Activated naive CD4-positive, alpha-beta T cell treated with anti-CD3 and anti-CD28 coated beads, Interleukin-2, amount 10 ng/mL, durations not matched to agents 7 days and 5 days (primary cell): ENCODE results near the gene CAMTA1.

ENCODE experiments used
- CTCF ChIA-PET: fragments of 350-600 bp; sonication (Branson Sonifier 250); formaldehyde crosslinking; loops from one replicate; lab custom pipeline; 2021; ENCODE audit warnings: antibody characterized with exemption; lab: Charles Lee
- DNase-seq: peaks from one replicate; pipeline ENCODE4 v3.0.0-alpha.2; 2020
- H3K27ac Mint-ChIP-seq: one replicate; pipeline ENCODE4 v1.8.0; 2021; ENCODE audit warnings: mild to moderate bottlenecking, moderate library complexity, mixed read lengths
- H3K27me3 Mint-ChIP-seq: one replicate; pipeline ENCODE4 v1.8.0; 2021; ENCODE audit warnings: mild to moderate bottlenecking, mixed read lengths
- H3K36me3 Mint-ChIP-seq: one replicate; pipeline ENCODE4 v1.8.0; 2021; ENCODE audit warnings: mixed read lengths
- H3K4me1 Mint-ChIP-seq: one replicate; pipeline ENCODE4 v1.8.0; 2021; ENCODE audit warnings: mixed read lengths
- H3K4me3 Mint-ChIP-seq: one replicate; pipeline ENCODE4 v1.8.0; 2021; ENCODE audit warnings: mild to moderate bottlenecking, moderate library complexity, mixed read lengths
- H3K9me3 Mint-ChIP-seq: one replicate; pipeline ENCODE4 v1.8.0; 2021; ENCODE audit warnings: mixed read lengths

The CAMTA1 gene

GRCh38 chr1:7420098-7420445 is 634.8 kb downstream of the CAMTA1 start:
- H3K9me3 Mint-ChIP-seq: peaks cover 16% of the 10 kb centered on the region
- no peak overlapping the region for H3K4me3 Mint-ChIP-seq
- no peaks in the 10 kb centered on the region for H3K4me1 Mint-ChIP-seq
- no peak for DNase-seq
- no peaks in the 10 kb centered on the region for H3K27me3 Mint-ChIP-seq
- CTCF ChIA-PET: no interaction called here
- no peak overlapping the region for H3K27ac Mint-ChIP-seq
- no peaks in the 10 kb centered on the region for H3K36me3 Mint-ChIP-seq

DNA sequence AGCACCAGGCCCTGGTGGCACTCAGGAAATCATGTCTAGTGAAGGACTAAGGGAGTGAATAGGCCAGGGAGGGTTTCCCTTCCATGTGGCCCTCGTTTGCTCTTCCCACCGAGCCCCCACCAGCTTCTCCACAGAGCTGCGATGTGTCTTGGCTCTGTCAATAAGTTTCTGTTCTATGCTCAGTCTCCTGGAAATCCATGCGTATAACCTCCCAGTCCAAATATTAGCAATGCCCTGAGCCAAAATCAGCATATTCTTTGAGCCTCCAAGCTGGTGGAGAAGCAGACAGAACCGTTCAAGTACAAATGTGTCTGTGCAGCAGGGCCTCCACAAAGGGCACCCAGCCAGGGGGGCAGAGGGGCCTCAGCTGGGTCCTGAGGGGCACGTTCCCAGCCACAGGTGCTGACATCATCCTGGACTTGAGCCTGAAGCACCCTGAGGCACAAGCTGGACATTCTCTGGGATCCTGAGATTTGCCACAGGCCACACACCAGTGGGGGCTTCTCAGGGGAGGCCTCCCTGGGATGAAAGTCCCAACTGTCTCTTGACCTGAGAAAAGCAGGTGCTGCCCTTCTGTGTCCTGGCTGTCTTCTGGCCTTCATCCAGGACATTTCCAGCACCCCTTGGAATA is 635.3 kb downstream of the CAMTA1 start:
- no peaks in the 10 kb centered on the region for H3K36me3 Mint-ChIP-seq
- H3K27me3 Mint-ChIP-seq: no peaks in the 10 kb centered on the region
- CTCF ChIA-PET: no interaction called here
- H3K4me1 Mint-ChIP-seq: no peaks in the 10 kb centered on the region
- no peak for DNase-seq
- no peak overlapping the region for H3K4me3 Mint-ChIP-seq
- H3K27ac Mint-ChIP-seq: no peak overlapping the region
- peaks cover 16% of the 10 kb centered on the region for H3K9me3 Mint-ChIP-seq

GRCh38 chr1:7421471-7422075 is 636.3 kb downstream of the CAMTA1 start:
- Mint-ChIP-seq H3K9me3 (peaks cover 16% of the 10 kb centered on the region), H3K27me3 (no peaks in the 10 kb centered on the region), H3K4me3 (no peak overlapping the region), H3K36me3 (no peaks in the 10 kb centered on the region), H3K27ac (no peak overlapping the region), H3K4me1 (no peaks in the 10 kb centered on the region)
- no peak for DNase-seq
- CTCF ChIA-PET: no interaction called here

- H3K4me1 Mint-ChIP-seq: no peaks in the 10 kb centered on the region
- no peaks in the 10 kb centered on the region for H3K27me3 Mint-ChIP-seq
- H3K27ac Mint-ChIP-seq: no peak overlapping the region
- DNase-seq: no peak
- H3K4me3 Mint-ChIP-seq: no peak overlapping the region
- no peaks in the 10 kb centered on the region for H3K36me3 Mint-ChIP-seq
- CTCF ChIA-PET: no interaction called here
- H3K9me3 Mint-ChIP-seq: peaks cover 16% of the 10 kb centered on the region
Observed at GRCh38 chr1:7422081-7422480, 636.8 kb downstream of the CAMTA1 start.

- DNase-seq: no peak
- Mint-ChIP-seq H3K36me3 (no peaks in the 10 kb centered on the region), H3K27ac (no peak overlapping the region), H3K27me3 (no peaks in the 10 kb centered on the region), H3K4me1 (no peaks in the 10 kb centered on the region), H3K4me3 (no peak overlapping the region), H3K9me3 (peaks cover 15% of the 10 kb centered on the region)
- CTCF ChIA-PET: no interaction called here
Observed at GRCh38 chr1:7422561-7422960, 637.3 kb downstream of the CAMTA1 start.

GRCh38 chr1:7422966-7423365 is 637.7 kb downstream of the CAMTA1 start:
- Mint-ChIP-seq H3K27ac (no peak overlapping the region), H3K4me3 (no peak overlapping the region), H3K9me3 (peaks cover 11% of the 10 kb centered on the region), H3K27me3 (no peaks in the 10 kb centered on the region), H3K36me3 (no peaks in the 10 kb centered on the region), H3K4me1 (no peaks in the 10 kb centered on the region)
- DNase-seq: no peak
- CTCF ChIA-PET: no interaction called here

GRCh38 chr1:7424352-7424890 is 639.2 kb downstream of the CAMTA1 start:
- no peak for DNase-seq
- Mint-ChIP-seq H3K4me3 (no peak overlapping the region), H3K36me3 (no peaks in the 10 kb centered on the region), H3K9me3 (peaks cover 4% of the 10 kb centered on the region), H3K27me3 (no peaks in the 10 kb centered on the region), H3K27ac (no peak overlapping the region), H3K4me1 (no peaks in the 10 kb centered on the region)
- CTCF ChIA-PET: no interaction called here

DNA sequence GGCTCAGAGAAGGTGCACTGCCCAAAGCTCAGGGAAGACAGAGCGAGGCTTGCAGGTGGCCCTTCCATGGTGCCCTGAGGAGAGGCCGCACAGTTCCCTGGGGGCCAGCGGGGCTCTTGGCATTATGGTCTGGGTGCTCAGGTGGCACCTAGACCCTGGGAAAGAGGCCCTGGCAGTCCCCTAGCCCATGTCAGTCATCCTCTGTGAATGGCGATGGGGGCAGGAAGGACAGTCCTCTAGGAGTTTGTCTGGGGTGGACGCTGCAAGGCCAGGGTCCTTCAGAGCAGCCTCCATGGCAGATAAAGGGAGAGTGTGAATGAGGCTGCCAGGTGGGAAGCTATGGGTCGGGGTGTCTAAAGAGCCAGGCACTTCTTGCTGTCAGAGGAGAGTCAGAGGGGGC is 640.0 kb downstream of the CAMTA1 start:
- DNase-seq: peak; percentile 10
- Mint-ChIP-seq H3K27ac (no peak overlapping the region), H3K4me3 (no peak overlapping the region), H3K27me3 (no peaks in the 10 kb centered on the region), H3K4me1 (no peaks in the 10 kb centered on the region), H3K36me3 (no peaks in the 10 kb centered on the region), H3K9me3 (no peaks in the 10 kb centered on the region)
- CTCF ChIA-PET: no interaction called here

- no peak for DNase-seq
- H3K27me3 Mint-ChIP-seq: no peaks in the 10 kb centered on the region
- no peak overlapping the region for H3K27ac Mint-ChIP-seq
- CTCF ChIA-PET: no interaction called here
- no peaks in the 10 kb centered on the region for H3K36me3 Mint-ChIP-seq
- no peak overlapping the region for H3K4me3 Mint-ChIP-seq
- no peaks in the 10 kb centered on the region for H3K9me3 Mint-ChIP-seq
- H3K4me1 Mint-ChIP-seq: no peaks in the 10 kb centered on the region
Observed at GRCh38 chr1:7425771-7426170, 640.5 kb downstream of the CAMTA1 start.

- Mint-ChIP-seq H3K36me3 (no peaks in the 10 kb centered on the region), H3K9me3 (no peaks in the 10 kb centered on the region), H3K4me1 (no peaks in the 10 kb centered on the region), H3K4me3 (no peak overlapping the region), H3K27ac (no peak overlapping the region), H3K27me3 (no peaks in the 10 kb centered on the region)
- CTCF ChIA-PET: no interaction called here
- DNase-seq: no peak
Observed at GRCh38 chr1:7426780-7427604, 641.7 kb downstream of the CAMTA1 start.

GRCh38 chr1:7427605-7428300 is 642.5 kb downstream of the CAMTA1 start:
- Mint-ChIP-seq H3K27me3 (no peaks in the 10 kb centered on the region), H3K4me3 (no peak overlapping the region), H3K36me3 (no peaks in the 10 kb centered on the region), H3K9me3 (no peaks in the 10 kb centered on the region), H3K27ac (no peak overlapping the region), H3K4me1 (no peaks in the 10 kb centered on the region)
- no peak for DNase-seq
- CTCF ChIA-PET: no interaction called here

DNA sequence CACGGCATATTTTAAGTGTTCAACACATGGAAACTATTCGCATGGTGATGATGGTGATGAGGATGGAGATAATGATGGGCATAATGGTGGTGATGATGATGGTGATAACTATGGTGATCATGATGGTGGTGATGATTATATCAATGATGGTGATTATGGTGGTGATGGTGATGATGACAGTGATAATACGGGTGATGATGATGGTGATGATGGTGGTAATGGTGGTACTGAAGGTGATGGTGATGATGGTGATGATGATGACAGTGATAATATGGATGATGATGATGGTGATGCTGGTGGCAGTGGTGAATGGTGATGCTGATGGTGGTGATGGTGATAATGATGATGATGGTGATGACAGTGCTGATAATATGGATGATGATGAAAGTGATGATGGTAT is 644.0 kb downstream of the CAMTA1 start:
- no peaks in the 10 kb centered on the region for H3K36me3 Mint-ChIP-seq
- no peak for DNase-seq
- no peaks in the 10 kb centered on the region for H3K9me3 Mint-ChIP-seq
- H3K27me3 Mint-ChIP-seq: no peaks in the 10 kb centered on the region
- no peak overlapping the region for H3K4me3 Mint-ChIP-seq
- CTCF ChIA-PET: no interaction called here
- H3K4me1 Mint-ChIP-seq: no peaks in the 10 kb centered on the region
- H3K27ac Mint-ChIP-seq: no peak overlapping the region

GRCh38 chr1:7430047-7430608 is 644.9 kb downstream of the CAMTA1 start:
- Mint-ChIP-seq H3K4me3 (no peak overlapping the region), H3K36me3 (no peaks in the 10 kb centered on the region), H3K27me3 (no peaks in the 10 kb centered on the region), H3K4me1 (no peaks in the 10 kb centered on the region), H3K27ac (no peak overlapping the region), H3K9me3 (no peaks in the 10 kb centered on the region)
- CTCF ChIA-PET: no interaction called here
- DNase-seq: no peak

DNA sequence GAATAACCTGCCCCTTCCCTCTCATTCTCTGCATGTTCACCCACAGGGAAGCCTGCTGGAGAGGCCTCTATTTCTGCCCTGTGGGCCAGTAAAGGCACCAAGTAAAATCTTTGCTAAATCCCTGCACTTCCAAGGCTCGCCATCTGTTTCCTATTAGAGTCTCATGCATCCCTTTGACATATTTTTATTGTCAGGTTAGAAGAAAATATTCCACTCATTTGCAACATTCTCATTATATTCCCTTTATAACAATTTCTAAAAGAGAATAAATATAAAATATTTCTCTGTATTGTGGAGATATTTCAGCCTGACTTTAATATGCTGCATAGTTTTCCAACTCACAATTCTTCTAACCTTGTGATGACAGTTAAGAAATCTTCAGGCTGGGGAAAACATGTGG is 645.4 kb downstream of the CAMTA1 start:
- DNase-seq: no peak
- no peaks in the 10 kb centered on the region for H3K27me3 Mint-ChIP-seq
- H3K9me3 Mint-ChIP-seq: no peaks in the 10 kb centered on the region
- H3K4me1 Mint-ChIP-seq: no peaks in the 10 kb centered on the region
- CTCF ChIA-PET: no interaction called here
- no peak overlapping the region for H3K4me3 Mint-ChIP-seq
- H3K36me3 Mint-ChIP-seq: no peaks in the 10 kb centered on the region
- H3K27ac Mint-ChIP-seq: no peak overlapping the region
